D721Med (cell line): Measurements from ENCODE around the gene SELE.
"Not testable (repeated sequence)": the region's sequence is repeated elsewhere in the genome, so short reads cannot be mapped to it uniquely, and the experiment has no call there.

Source experiments
- DNase-seq: peaks from one replicate; pipeline ENCODE4 v3.0.0; 2011; ENCODE audit warnings: low spot score; ENCODE audit not compliant: insufficient read length
- FAIRE-seq: peaks from 2 replicates; lab custom pipeline; 2011; peaks lifted over from hg19 to GRCh38; lab: Jason Lieb, UNC
- CTCF ChIP-seq: IDR thresholded peaks from 2 replicates; pipeline ENCODE4 v1.5.1; 2012; ENCODE audit warnings: mild to moderate bottlenecking, control low read depth; ENCODE audit not compliant: insufficient read depth; ENCODE audit errors: missing control alignments

SELE gene

GRCh38 chr1:169724168-169724567, 9.7 kb downstream of the SELE start:
- DNase-seq (no peak), FAIRE-seq (peak; percentile 77)
- no peak for TF ChIP-seq CTCF

GRCh38 chr1:169723763-169724162, 10.1 kb downstream of the SELE start:
- FAIRE-seq (peak; percentile 82), DNase-seq (no peak)
- no peak for TF ChIP-seq CTCF

- DNase-seq (no peak), FAIRE-seq (no peak)
- no peak for TF ChIP-seq CTCF
Measured at GRCh38 chr1:169722779-169723178, 11.1 kb downstream of the SELE start.

GRCh38 chr1:169715100-169715499, 18.8 kb downstream of the SELE start:
- DNase-seq, FAIRE-seq: not testable (repeated sequence)

- not testable (repeated sequence) for DNase-seq, FAIRE-seq
Measured at GRCh38 chr1:169713090-169713489, 20.8 kb downstream of the SELE start.

- no peak for TF ChIP-seq CTCF
- DNase-seq (no peak), FAIRE-seq (no peak)
Measured at GRCh38 chr1:169712309-169712631, 21.6 kb downstream of the SELE start.

GRCh38 chr1:169711469-169712308, 22.2 kb downstream of the SELE start, which contains the start of gene SELL:
SELL (minus strand) TSS chr1:169711620; CDS start chr1:169711498, 122 bp downstream.
- peak; percentile 99 for FAIRE-seq

More at GRCh38 chr1:169711469-169712308, 22.2 kb downstream of the SELE start, which contains the start of gene SELL:
- DNase-seq, result no peak
- TF ChIP-seq CTCF, result peak; percentile 98
